Liver (tissue), 3 donors: Measurements from ENCODE around the gene EIF4A2.

Experiments
- EGR1 ChIP-seq, 2 donors: IDR thresholded peaks; 2 replicates each; pipeline ENCODE4 v1.6.1; 2016 to 2018; ENCODE audit warnings: antibody characterized with exemption in 2 of 2, low read depth in 2 of 2
- JUND ChIP-seq, 2 donors: IDR thresholded peaks; 2 replicates each; pipeline ENCODE4 v1.6.1; 2016; ENCODE audit warnings: antibody characterized with exemption in 2 of 2
- TAF1 ChIP-seq: conservative IDR thresholded peaks from 2 replicates; pipeline ENCODE4 v1.6.1; 2016; ENCODE audit warnings: antibody characterized with exemption, mild to moderate bottlenecking
- YY1 ChIP-seq: IDR thresholded peaks from 2 replicates; pipeline ENCODE4 v1.6.1; 2016; ENCODE audit warnings: antibody characterized with exemption, mild to moderate bottlenecking
- TF ChIP-seq, protein P1 (sequence below): fragments of 150-350 bp; IDR thresholded peaks from 2 replicates; pipeline ENCODE4 v1.5.1; 2017; ENCODE audit warnings: improper control_type of control experiment, low read depth, low read length; ENCODE audit not compliant: missing input control
- donor health status: healthy.
- donor health status: healthy.

DNA sequence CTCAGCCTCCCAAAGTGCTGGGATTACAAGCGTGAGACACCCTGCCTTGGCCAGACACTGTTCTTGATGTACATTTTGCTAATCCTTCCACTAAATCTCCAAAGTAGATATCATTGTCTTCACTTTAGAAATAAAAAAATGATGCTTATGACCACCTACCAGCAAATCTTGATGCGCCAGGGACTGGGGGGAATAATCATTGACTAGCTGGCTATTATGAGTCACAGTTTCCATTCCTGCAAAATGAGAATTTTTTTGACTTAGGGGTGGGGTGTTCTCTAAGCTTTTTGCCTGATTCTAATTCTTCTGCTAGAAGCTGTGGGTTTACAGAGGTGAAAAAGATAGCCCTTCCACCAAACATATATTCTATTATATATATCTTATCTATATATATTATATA, 40.0 kb downstream of the EIF4A2 start:
- TF ChIP-seq, protein P1, sequence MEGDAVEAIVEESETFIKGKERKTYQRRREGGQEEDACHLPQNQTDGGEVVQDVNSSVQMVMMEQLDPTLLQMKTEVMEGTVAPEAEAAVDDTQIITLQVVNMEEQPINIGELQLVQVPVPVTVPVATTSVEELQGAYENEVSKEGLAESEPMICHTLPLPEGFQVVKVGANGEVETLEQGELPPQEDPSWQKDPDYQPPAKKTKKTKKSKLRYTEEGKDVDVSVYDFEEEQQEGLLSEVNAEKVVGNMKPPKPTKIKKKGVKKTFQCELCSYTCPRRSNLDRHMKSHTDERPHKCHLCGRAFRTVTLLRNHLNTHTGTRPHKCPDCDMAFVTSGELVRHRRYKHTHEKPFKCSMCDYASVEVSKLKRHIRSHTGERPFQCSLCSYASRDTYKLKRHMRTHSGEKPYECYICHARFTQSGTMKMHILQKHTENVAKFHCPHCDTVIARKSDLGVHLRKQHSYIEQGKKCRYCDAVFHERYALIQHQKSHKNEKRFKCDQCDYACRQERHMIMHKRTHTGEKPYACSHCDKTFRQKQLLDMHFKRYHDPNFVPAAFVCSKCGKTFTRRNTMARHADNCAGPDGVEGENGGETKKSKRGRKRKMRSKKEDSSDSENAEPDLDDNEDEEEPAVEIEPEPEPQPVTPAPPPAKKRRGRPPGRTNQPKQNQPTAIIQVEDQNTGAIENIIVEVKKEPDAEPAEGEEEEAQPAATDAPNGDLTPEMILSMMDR = no peak
- TF ChIP-seq YY1 (no peak), TAF1 (no peak), JUND (IDR thresholded peaks at IDR 0.05) (no peak), EGR1 (IDR thresholded peaks at IDR 0.05; ENCODE audit: low read depth in 2 of 2) (no peak)
